CD4-positive, alpha-beta T cell treated with Interleukin-6 at 100 ng/mL for 8 hours (primary cell): ENCODE data around the gene RREB1.

Experiments used
- DNase-seq: peaks from one replicate; pipeline ENCODE4 v3.0.0-alpha.2; 2020; ENCODE audit warnings: mixed read lengths, low spot score

The RREB1 gene

GRCh38 chr6:7107578-7108195, at the start of gene RREB1:
RREB1 (plus strand) TSS chr6:7107961; CDS start chr6:7181912, 73,951 bp downstream.
- peak; percentile 42 for DNase-seq

GRCh38 chr6:7058250-7058923, 49.4 kb upstream of the RREB1 start:
- DNase-seq: no peak

- no peak for DNase-seq
Observed at GRCh38 chr6:7060769-7061516, 46.8 kb upstream of the RREB1 start.

- DNase-seq: no peak
Observed at GRCh38 chr6:7062451-7063162, 45.2 kb upstream of the RREB1 start.

- no peak for DNase-seq
Observed at GRCh38 chr6:7067305-7067704, 40.5 kb upstream of the RREB1 start.

- DNase-seq: no peak
Observed at GRCh38 chr6:7071405-7071804, 36.4 kb upstream of the RREB1 start.

GRCh38 chr6:7073082-7073820, 34.5 kb upstream of the RREB1 start:
- no peak for DNase-seq

GRCh38 chr6:7073821-7074525, 33.8 kb upstream of the RREB1 start:
- DNase-seq: peak; percentile 63

- DNase-seq: no peak
Observed at GRCh38 chr6:7074870-7075269, 32.9 kb upstream of the RREB1 start.

GRCh38 chr6:7075341-7076000, 32.3 kb upstream of the RREB1 start:
- DNase-seq: no peak

GRCh38 chr6:7077856-7078255, 29.9 kb upstream of the RREB1 start:
- no peak for DNase-seq

GRCh38 chr6:7078856-7079255, 28.9 kb upstream of the RREB1 start:
- no peak for DNase-seq

- no peak for DNase-seq
Observed at GRCh38 chr6:7080311-7080710, 27.4 kb upstream of the RREB1 start.

GRCh38 chr6:7085911-7086310, 21.9 kb upstream of the RREB1 start:
- DNase-seq: no peak

- DNase-seq: peak; percentile 44
Observed at GRCh38 chr6:7086488-7086887, 21.3 kb upstream of the RREB1 start.

- no peak for DNase-seq
Observed at GRCh38 chr6:7087066-7087465, 20.7 kb upstream of the RREB1 start.

- DNase-seq: peak; percentile 33
Observed at GRCh38 chr6:7087491-7087979, 20.2 kb upstream of the RREB1 start.

GRCh38 chr6:7088076-7088742, 19.6 kb upstream of the RREB1 start:
- no peak for DNase-seq

- no peak for DNase-seq
Observed at GRCh38 chr6:7098993-7099392, 8.8 kb upstream of the RREB1 start.
